Measurements from ENCODE around the gene FAM124B.

FAM124B gene

DNA sequence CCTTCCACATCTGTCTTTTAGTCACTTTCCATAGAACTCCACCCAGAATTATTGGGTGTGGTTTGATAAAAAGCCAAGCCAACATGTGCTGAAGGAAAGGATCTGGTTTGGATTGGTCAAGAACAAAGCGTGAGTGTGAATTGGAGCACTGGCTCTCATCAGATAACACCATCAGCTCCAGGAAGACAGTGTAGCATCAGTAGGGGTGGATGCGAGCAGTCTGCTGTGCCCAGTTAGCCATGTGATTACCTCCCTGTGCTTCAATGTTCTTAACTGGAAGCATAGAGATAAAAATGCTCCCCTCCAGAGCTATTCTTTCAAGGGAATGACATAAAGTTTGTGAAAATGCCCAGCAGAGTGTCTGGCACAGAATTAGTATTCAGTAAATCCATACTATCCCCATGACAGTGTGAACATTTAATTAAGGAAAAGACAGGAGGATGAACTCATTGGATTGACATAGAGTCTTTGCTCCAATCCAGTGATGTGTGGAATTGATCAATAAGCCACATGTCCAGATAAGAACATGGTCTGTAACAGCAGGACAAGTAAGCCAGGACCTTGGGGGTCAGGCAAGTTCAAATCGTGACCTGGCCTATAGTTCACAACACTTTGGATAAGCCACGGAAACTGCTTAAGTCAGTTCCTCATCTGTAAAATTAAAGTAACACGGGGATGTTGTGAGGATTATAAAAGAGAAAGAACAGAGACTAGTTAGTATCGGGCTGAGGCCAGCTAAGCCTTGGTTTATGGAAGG is 68.0 kb downstream of the FAM124B start:
- TF ChIP-seq, protein P1, sequence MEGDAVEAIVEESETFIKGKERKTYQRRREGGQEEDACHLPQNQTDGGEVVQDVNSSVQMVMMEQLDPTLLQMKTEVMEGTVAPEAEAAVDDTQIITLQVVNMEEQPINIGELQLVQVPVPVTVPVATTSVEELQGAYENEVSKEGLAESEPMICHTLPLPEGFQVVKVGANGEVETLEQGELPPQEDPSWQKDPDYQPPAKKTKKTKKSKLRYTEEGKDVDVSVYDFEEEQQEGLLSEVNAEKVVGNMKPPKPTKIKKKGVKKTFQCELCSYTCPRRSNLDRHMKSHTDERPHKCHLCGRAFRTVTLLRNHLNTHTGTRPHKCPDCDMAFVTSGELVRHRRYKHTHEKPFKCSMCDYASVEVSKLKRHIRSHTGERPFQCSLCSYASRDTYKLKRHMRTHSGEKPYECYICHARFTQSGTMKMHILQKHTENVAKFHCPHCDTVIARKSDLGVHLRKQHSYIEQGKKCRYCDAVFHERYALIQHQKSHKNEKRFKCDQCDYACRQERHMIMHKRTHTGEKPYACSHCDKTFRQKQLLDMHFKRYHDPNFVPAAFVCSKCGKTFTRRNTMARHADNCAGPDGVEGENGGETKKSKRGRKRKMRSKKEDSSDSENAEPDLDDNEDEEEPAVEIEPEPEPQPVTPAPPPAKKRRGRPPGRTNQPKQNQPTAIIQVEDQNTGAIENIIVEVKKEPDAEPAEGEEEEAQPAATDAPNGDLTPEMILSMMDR (IDR thresholded peaks at IDR 0.05), result no peak
- no peak overlapping the region for H3K4me3 ChIP-seq (ENCODE audit: low read depth in 1 of 2, low read length in 1 of 2)

DNA sequence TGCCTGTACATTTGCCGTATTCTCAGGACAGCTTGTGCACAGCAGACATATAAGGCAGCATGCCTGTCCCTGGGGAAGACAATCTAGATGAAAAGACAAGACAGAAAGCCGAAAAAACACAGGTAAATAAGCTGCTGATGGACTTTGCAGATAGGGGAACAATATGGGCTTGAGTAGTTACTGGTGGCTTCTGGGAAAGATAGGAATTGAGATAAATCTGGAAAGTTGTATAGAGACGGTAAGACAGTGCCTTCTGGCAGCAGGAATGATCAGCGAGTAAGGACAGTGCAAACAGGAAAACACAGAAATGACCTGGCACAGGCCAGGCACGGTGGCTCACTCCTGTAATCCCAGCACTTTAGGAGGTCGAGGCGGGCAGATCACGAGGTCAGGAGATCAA is 70.2 kb downstream of the FAM124B start:
- Histone ChIP-seq H3K4me3 (ENCODE audit: low read depth in 1 of 2, low read length in 1 of 2) (no peak overlapping the region), H3K9me3 (no peaks in the 10 kb centered on the region), H3K4me1 (ENCODE audit: control insufficient read depth in 1 of 2, insufficient read depth in 1 of 2, low read depth in 1 of 2, low read length in 1 of 2) (no peaks in the 10 kb centered on the region), H3K27ac (no peak overlapping the region), H3K27me3 (no peaks in the 10 kb centered on the region), H3K36me3 (no peaks in the 10 kb centered on the region)
- TF ChIP-seq, protein P1 (IDR thresholded peaks at IDR 0.05), result no peak

More for the DNA sequence above, 68.0 kb downstream of the FAM124B start:
- H3K36me3 ChIP-seq, result no peaks in the 10 kb centered on the region
- H3K27ac ChIP-seq, result no peak overlapping the region
- H3K27me3 ChIP-seq, result no peaks in the 10 kb centered on the region
- no peaks in the 10 kb centered on the region for H3K9me3 ChIP-seq
- no peaks in the 10 kb centered on the region for H3K4me1 ChIP-seq (ENCODE audit: control insufficient read depth in 1 of 2, insufficient read depth in 1 of 2, low read depth in 1 of 2, low read length in 1 of 2)

DNA sequence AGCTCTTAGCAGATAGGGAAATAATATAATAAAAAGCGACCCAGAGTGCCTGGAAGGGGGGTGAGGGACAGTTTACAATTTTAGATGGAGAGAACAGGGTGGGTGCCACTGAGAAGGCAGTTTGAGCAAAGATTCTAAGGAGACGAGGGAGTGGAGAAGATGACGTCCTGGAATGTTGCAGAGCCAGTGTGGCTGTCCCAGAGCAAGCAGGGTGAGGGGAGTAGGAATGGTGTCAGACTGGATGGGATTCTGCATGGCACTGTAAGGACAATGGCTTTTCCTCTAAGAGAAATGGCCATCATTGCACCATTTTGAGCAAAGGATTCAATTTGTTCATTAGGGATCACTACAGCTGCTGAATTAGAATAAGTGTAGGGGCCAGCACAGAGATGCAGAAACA is 73.1 kb downstream of the FAM124B start:
- no peaks in the 10 kb centered on the region for H3K9me3 ChIP-seq
- no peaks in the 10 kb centered on the region for H3K27me3 ChIP-seq
- TF ChIP-seq, protein P1 (IDR thresholded peaks at IDR 0.05), result no peak
- H3K4me3 ChIP-seq (ENCODE audit: low read depth in 1 of 2, low read length in 1 of 2), result no peak overlapping the region
- no peaks in the 10 kb centered on the region for H3K36me3 ChIP-seq
- H3K4me1 ChIP-seq (ENCODE audit: control insufficient read depth in 1 of 2, insufficient read depth in 1 of 2, low read depth in 1 of 2, low read length in 1 of 2), result no peaks in the 10 kb centered on the region
- H3K27ac ChIP-seq, result no peak overlapping the region
